Bronchial epithelial cell (primary cell): ENCODE data around the gene CEP41. TPM values are rescaled to one million over a fixed set of nuclear protein-coding genes. Genes with fewer than 3 reads are reported as not detected.

Experiments used
- DNase-seq: peaks from one replicate; pipeline ENCODE4 v3.0.0-alpha.2; 2010; ENCODE audit warnings: low read depth
- FAIRE-seq: peaks from 2 replicates; lab custom pipeline; 2011; peaks lifted over from hg19 to GRCh38; lab: Jason Lieb, UNC
- H3K27me3 ChIP-seq: 2 replicates; pipeline ENCODE4 v1.5.1; 2011; ENCODE audit warnings: low read length; ENCODE audit not compliant: control insufficient read depth, insufficient read depth
- H3K36me3 ChIP-seq: 2 replicates; pipeline ENCODE4 v1.5.1; 2011; ENCODE audit warnings: low read length; ENCODE audit not compliant: control insufficient read depth, insufficient read depth
- H3K4me3 ChIP-seq: 2 replicates; pipeline ENCODE4 v1.5.1; 2011; ENCODE audit warnings: mild to moderate bottlenecking, low read depth, low read length, control low read depth
- CTCF ChIP-seq: IDR thresholded peaks from 2 replicates; pipeline ENCODE4 v1.5.1; 2011; ENCODE audit warnings: mild to moderate bottlenecking, moderate library complexity, low read length, control low read depth, inconsistent platforms; ENCODE audit not compliant: insufficient read depth, severe bottlenecking
- total RNA-seq: library from RNA; depleted of rRNA; stranded (reverse); fragments of >200 nt; gene quantifications from 2 replicates; pipeline ENCODE4 v1.2.1, GENCODE V29; 2014

Gene CEP41
- total RNA-seq, 1 donor from 2014 or later, result 4.2 TPM

GRCh38 chr7:130478991-130479390 is 38.2 kb upstream of the CEP41 start:
- FAIRE-seq (no peak), DNase-seq (no peak)
- Histone ChIP-seq H3K4me3 (no peak overlapping the region), H3K36me3 (no peaks in the 10 kb centered on the region), H3K27me3 (no peaks in the 10 kb centered on the region)
- TF ChIP-seq CTCF, result no peak

GRCh38 chr7:130476297-130477150 is 35.7 kb upstream of the CEP41 start:
- H3K4me3 ChIP-seq, result no peak overlapping the region
- H3K36me3 ChIP-seq, result no peaks in the 10 kb centered on the region
- TF ChIP-seq CTCF, result no peak
- no peak for DNase-seq
- H3K27me3 ChIP-seq, result no peaks in the 10 kb centered on the region
- FAIRE-seq, result no peak

GRCh38 chr7:130475776-130476175 is 35.0 kb upstream of the CEP41 start:
- no peaks in the 10 kb centered on the region for H3K27me3 ChIP-seq
- no peak overlapping the region for H3K4me3 ChIP-seq
- no peak for FAIRE-seq
- DNase-seq, result no peak
- H3K36me3 ChIP-seq, result no peaks in the 10 kb centered on the region
- TF ChIP-seq CTCF, result no peak

GRCh38 chr7:130473876-130474275 is 33.1 kb upstream of the CEP41 start:
- no peak for FAIRE-seq
- no peak for TF ChIP-seq CTCF
- Histone ChIP-seq H3K27me3 (no peaks in the 10 kb centered on the region), H3K4me3 (no peak overlapping the region), H3K36me3 (no peaks in the 10 kb centered on the region)
- DNase-seq, result no peak

- Histone ChIP-seq H3K36me3 (no peaks in the 10 kb centered on the region), H3K4me3 (no peak overlapping the region), H3K27me3 (no peaks in the 10 kb centered on the region)
- DNase-seq (no peak), FAIRE-seq (no peak)
- no peak for TF ChIP-seq CTCF
Observed at GRCh38 chr7:130473289-130473688, 32.5 kb upstream of the CEP41 start.
